Measurements from ENCODE around the gene TLX2. TPM values are rescaled to one million over a fixed set of nuclear protein-coding genes. Genes with fewer than 3 reads are reported as not detected.

The TLX2 gene
- total RNA-seq, 2 experiments from 2014 or later, result 0.16 TPM; not detected in 1

GRCh38 chr2:74499267-74499939, 14.8 kb upstream of the TLX2 start, which contains the start of gene LBX2:
TSS of gene LBX2 (minus strand) at chr2:74499603. CDS start at chr2:74499537, 66 bp downstream.
- intact Hi-C loops (cut with micrococcal nuclease), result no loop called here
- CTCF ChIA-PET, result interaction anchor here (1.0 to 3.0 kb wide), 4 partner anchors 9 to 33 kb away, joined by 3 to 17 read pairs (median 6); partner anchors contain the start of genes CCDC142 and TTC31
- Mint-ChIP-seq H3K27ac (peak within 1 kb of the TSS; percentile 63), H3K27me3 (peaks cover 53% of the 10 kb centered on the region), H3K4me3 (peak within 1 kb of the TSS; percentile 78), H3K4me1 (ENCODE audit: low read depth) (peaks cover 34% of the 10 kb centered on the region), H3K9me3 (no peaks in the 10 kb centered on the region), H3K36me3 (ENCODE audit: low read depth) (peaks cover 10% of the 10 kb centered on the region)
- DNase-seq, result peak; percentile 68
- POLR2A ChIA-PET, result interaction anchor here (0.9 to 5.2 kb wide), 10 partner anchors 7 to 86 kb away, joined by 3 to 23 read pairs (median 4); partner anchors contain the start of genes CCDC142, MRPL53, TTC31 and WBP1
- peak; percentile 33 for ATAC-seq
- no peak for TF ChIP-seq CTCF (IDR thresholded peaks at IDR 0.05)

- H3K27ac Mint-ChIP-seq, result no peak overlapping the region
- intact Hi-C loops (cut with micrococcal nuclease), result no loop called here
- DNase-seq (no peak), ATAC-seq (no peak)
- peaks cover 15% of the 10 kb centered on the region for H3K36me3 Mint-ChIP-seq (ENCODE audit: low read depth)
- no peak for TF ChIP-seq CTCF (IDR thresholded peaks at IDR 0.05)
- no peaks in the 10 kb centered on the region for H3K9me3 Mint-ChIP-seq
- POLR2A ChIA-PET, result interaction anchor here (0.6 to 5.2 kb wide), 9 partner anchors 8 to 55 kb away, joined by 3 to 23 read pairs (median 4); partner anchors contain the start of genes CCDC142, TLX2, TTC31 and WBP1
- peak overlapping the region; percentile 12 for H3K4me3 Mint-ChIP-seq
- H3K4me1 Mint-ChIP-seq (ENCODE audit: low read depth), result peaks cover 36% of the 10 kb centered on the region
- CTCF ChIA-PET, result interaction anchor here (0.8 to 2.4 kb wide), 5 partner anchors 9 to 86 kb away, joined by 3 to 9 read pairs (median 5); partner anchors contain the start of gene TLX2
- peaks cover 55% of the 10 kb centered on the region for H3K27me3 Mint-ChIP-seq
Measured at GRCh38 chr2:74499940-74500577, 14.2 kb upstream of the TLX2 start.

GRCh38 chr2:74500578-74500946, 13.7 kb upstream of the TLX2 start:
- intact Hi-C loops (cut with micrococcal nuclease), result no loop called here
- DNase-seq (no peak), ATAC-seq (no peak)
- Mint-ChIP-seq H3K4me3 (no peak overlapping the region), H3K27ac (no peak overlapping the region), H3K4me1 (ENCODE audit: low read depth) (peaks cover 39% of the 10 kb centered on the region), H3K36me3 (ENCODE audit: low read depth) (peaks cover 20% of the 10 kb centered on the region), H3K27me3 (peaks cover 57% of the 10 kb centered on the region), H3K9me3 (no peaks in the 10 kb centered on the region)
- ChIA-PET POLR2A (interaction anchor here (0.7 to 5.2 kb wide), 10 partner anchors 8 to 41 kb away, joined by 3 to 23 read pairs (median 4); partner anchors contain the start of genes AUP1, CCDC142, MRPL53 and TLX2), CTCF (interaction anchor here (0.8 to 2.4 kb wide), 6 partner anchors 8 to 85 kb away, joined by 3 to 9 read pairs (median 4); partner anchors contain the start of gene TLX2)
- no peak for TF ChIP-seq CTCF (IDR thresholded peaks at IDR 0.05)

- Mint-ChIP-seq H3K4me3 (peak overlapping the region; percentile 19), H3K27ac (no peak overlapping the region), H3K9me3 (no peaks in the 10 kb centered on the region), H3K4me1 (ENCODE audit: low read depth) (peaks cover 44% of the 10 kb centered on the region), H3K36me3 (ENCODE audit: low read depth) (peaks cover 27% of the 10 kb centered on the region), H3K27me3 (peaks cover 60% of the 10 kb centered on the region)
- ATAC-seq, result no peak
- intact Hi-C loops (cut with micrococcal nuclease), result no loop called here
- DNase-seq, result no peak
- CTCF ChIA-PET, result interaction anchor here (0.6 to 2.0 kb wide), 4 partner anchors 12 to 84 kb away, joined by 3 to 9 read pairs (median 4); partner anchors contain the start of genes CCDC142, TLX2 and TTC31
- TF ChIP-seq CTCF (IDR thresholded peaks at IDR 0.05), result no peak
- POLR2A ChIA-PET, result interaction anchor here (0.6 to 5.2 kb wide), 11 partner anchors 8 to 42 kb away, joined by 3 to 23 read pairs (median 4); partner anchors contain the start of genes AUP1, CCDC142, MRPL53 and TLX2
Measured at GRCh38 chr2:74501335-74502071, 12.7 kb upstream of the TLX2 start.

All from activated CD8-positive, alpha-beta T cell treated with anti-CD3 and anti-CD28 coated beads for 36 hours (primary cell).